HG03175 (cell line): ENCODE data around the gene EML1.

Experiments used
- ATAC-seq: cut with Tn5 transposase; IDR thresholded peaks from one replicate; pipeline ENCODE4 v1.9.1; 2021; ENCODE audit warnings: mild to moderate bottlenecking, moderate library complexity; ENCODE audit not compliant: unreplicated experiment

EML1 gene

GRCh38 chr14:99803106-99803775, 10.0 kb downstream of the EML1 start:
- no peak for ATAC-seq

GRCh38 chr14:99803803-99804202, 10.6 kb downstream of the EML1 start:
- no peak for ATAC-seq

- no peak for ATAC-seq
Observed at GRCh38 chr14:99805757-99806439, 12.7 kb downstream of the EML1 start.

GRCh38 chr14:99806836-99807235, 13.6 kb downstream of the EML1 start:
- no peak for ATAC-seq

GRCh38 chr14:99807413-99808153, 14.4 kb downstream of the EML1 start:
- ATAC-seq = no peak

- no peak for ATAC-seq
Observed at GRCh38 chr14:99808154-99808505, 14.9 kb downstream of the EML1 start.

GRCh38 chr14:99808515-99808914, 15.3 kb downstream of the EML1 start:
- no peak for ATAC-seq

- ATAC-seq = no peak
Observed at GRCh38 chr14:99809360-99809759, 16.1 kb downstream of the EML1 start.

- ATAC-seq = no peak
Observed at GRCh38 chr14:99809859-99810558, 16.8 kb downstream of the EML1 start.

GRCh38 chr14:99810559-99810874, 17.3 kb downstream of the EML1 start:
- no peak for ATAC-seq

- ATAC-seq = no peak
Observed at GRCh38 chr14:99812096-99812750, 19.0 kb downstream of the EML1 start.

- no peak for ATAC-seq
Observed at GRCh38 chr14:99812892-99813291, 19.7 kb downstream of the EML1 start.

- no peak for ATAC-seq
Observed at GRCh38 chr14:99815696-99816095, 22.5 kb downstream of the EML1 start.

GRCh38 chr14:99816217-99816616, 23.0 kb downstream of the EML1 start:
- ATAC-seq = no peak

- ATAC-seq = no peak
Observed at GRCh38 chr14:99816642-99817041, 23.4 kb downstream of the EML1 start.

- ATAC-seq = no peak
Observed at GRCh38 chr14:99817331-99817730, 24.1 kb downstream of the EML1 start.

- no peak for ATAC-seq
Observed at GRCh38 chr14:99818503-99819036, 25.4 kb downstream of the EML1 start.

- ATAC-seq = no peak
Observed at GRCh38 chr14:99819514-99819913, 26.3 kb downstream of the EML1 start.

- no peak for ATAC-seq
Observed at GRCh38 chr14:99820702-99821331, 27.6 kb downstream of the EML1 start.
